ENCODE measurements around the gene CMAS. TPM values are rescaled to one million over a fixed set of nuclear protein-coding genes. Genes with fewer than 3 reads are reported as not detected.

CMAS gene
- polyA plus RNA-seq, 4 donors: 70.2 to 215 (median 113) TPM

DNA sequence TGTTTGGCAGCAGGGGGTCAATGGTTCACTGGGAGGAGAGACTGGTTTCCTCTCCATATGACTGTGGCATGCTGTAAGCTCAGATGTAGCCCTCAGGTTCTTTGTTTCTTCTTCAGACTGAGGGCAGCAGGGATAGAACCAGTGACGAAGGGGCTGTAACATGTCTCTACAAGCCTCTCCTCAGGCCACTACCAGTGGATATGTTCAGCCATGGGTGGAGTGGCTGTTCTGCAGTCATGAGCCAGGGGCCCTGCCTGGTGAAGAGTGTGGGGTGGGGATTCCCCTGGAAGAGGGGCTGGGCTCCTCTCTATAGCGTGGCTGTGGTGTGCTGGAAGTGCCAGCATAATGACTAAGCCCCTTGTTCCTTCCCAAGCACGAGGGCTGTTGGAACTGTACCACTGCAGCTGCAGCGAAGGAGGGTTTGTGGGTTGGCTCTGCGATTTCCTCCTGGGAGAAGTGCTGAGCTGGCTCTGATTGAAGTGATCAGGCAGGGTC, 55.8 kb downstream of the CMAS start:
- FAIRE-seq (no peak), DNase-seq (no peak)
- Histone ChIP-seq H3K4me1 (ENCODE audit: control insufficient read depth in 3 of 3, insufficient read depth in 2 of 3, low read depth in 1 of 3, low read length in 2 of 3) (no peaks in the 10 kb centered on the region), H3K4me3 (ENCODE audit: low read depth in 1 of 3, low read length in 3 of 3) (no peak overlapping the region), H3K27me3 (ENCODE audit: control insufficient read depth in 3 of 3, insufficient read depth in 3 of 3, low read length in 3 of 3) (no peaks in the 10 kb centered on the region), H3K9me3 (ENCODE audit: control insufficient read depth in 2 of 2, insufficient read depth in 1 of 2, low read depth in 1 of 2, low read length in 1 of 2) (no peaks in the 10 kb centered on the region), H3K36me3 (ENCODE audit: control insufficient read depth in 3 of 3, insufficient read depth in 2 of 3, low read depth in 1 of 3, low read length in 3 of 3) (no peaks in the 10 kb centered on the region), H3K27ac (ENCODE audit: low read depth in 1 of 3, low read length in 2 of 3) (no peak overlapping the region)
- 49 to 70% (median 54%) methylated on average over 5 of the region's 5 CpGs for WGBS, 3 donors

DNA sequence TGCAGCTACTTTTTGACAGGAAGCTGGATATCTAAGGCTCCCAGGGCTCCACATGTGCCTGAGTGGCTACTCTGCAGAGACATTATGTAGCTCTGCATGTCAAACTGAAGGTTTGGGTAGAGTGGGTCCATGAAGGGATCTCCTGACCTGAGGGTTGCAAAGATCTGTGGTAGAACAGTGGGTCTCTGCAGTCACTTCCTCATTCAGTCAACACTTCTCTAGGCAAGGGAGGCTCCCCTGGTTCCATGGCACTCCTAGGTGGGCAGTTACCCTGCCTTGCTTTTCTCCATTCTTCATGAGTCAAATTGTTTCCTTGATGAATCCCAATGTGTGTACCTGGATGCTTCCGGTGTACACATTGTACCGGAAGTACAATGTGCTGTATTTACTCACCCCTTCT, 57.4 kb downstream of the CMAS start:
- H3K27me3 ChIP-seq (ENCODE audit: control insufficient read depth in 3 of 3, insufficient read depth in 3 of 3, low read length in 3 of 3): no peaks in the 10 kb centered on the region
- FAIRE-seq: no peak
- no peak for DNase-seq
- H3K36me3 ChIP-seq (ENCODE audit: control insufficient read depth in 3 of 3, insufficient read depth in 2 of 3, low read depth in 1 of 3, low read length in 3 of 3): no peaks in the 10 kb centered on the region
- no peak overlapping the region for H3K27ac ChIP-seq (ENCODE audit: low read depth in 1 of 3, low read length in 2 of 3)
- 87 to 96% (median 92%) methylated on average over 2 of the region's 2 CpGs for whole genome bisulfite sequencing, 3 donors
- H3K9me3 ChIP-seq (ENCODE audit: control insufficient read depth in 2 of 2, insufficient read depth in 1 of 2, low read depth in 1 of 2, low read length in 1 of 2): no peaks in the 10 kb centered on the region
- no peaks in the 10 kb centered on the region for H3K4me1 ChIP-seq (ENCODE audit: control insufficient read depth in 3 of 3, insufficient read depth in 2 of 3, low read depth in 1 of 3, low read length in 2 of 3)
- no peak overlapping the region for H3K4me3 ChIP-seq (ENCODE audit: low read depth in 1 of 3, low read length in 3 of 3)

DNA sequence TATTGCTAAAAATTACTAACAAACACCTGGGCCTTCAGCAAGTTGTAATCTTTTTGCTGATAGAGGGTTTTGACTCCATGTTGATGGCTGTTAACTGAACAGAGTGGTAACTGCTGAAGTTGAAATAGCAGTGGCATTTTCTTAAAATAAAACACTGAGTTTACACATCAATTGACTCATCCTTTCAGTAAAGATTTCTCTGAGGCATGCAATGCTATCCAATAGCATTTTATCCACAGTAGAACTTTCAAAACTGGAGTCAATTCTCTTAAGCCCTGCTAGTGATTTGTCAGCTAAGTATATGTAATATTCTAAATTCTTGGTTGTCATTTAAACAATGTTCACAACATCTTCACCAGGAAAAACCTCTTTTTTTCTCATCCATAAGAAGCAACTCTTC, 59.5 kb downstream of the CMAS start:
- H3K4me1 ChIP-seq (ENCODE audit: control insufficient read depth in 3 of 3, insufficient read depth in 2 of 3, low read depth in 1 of 3, low read length in 2 of 3): no peaks in the 10 kb centered on the region
- H3K27me3 ChIP-seq (ENCODE audit: control insufficient read depth in 3 of 3, insufficient read depth in 3 of 3, low read length in 3 of 3): no peaks in the 10 kb centered on the region
- DNase-seq: no peak
- no peak overlapping the region for H3K27ac ChIP-seq (ENCODE audit: low read depth in 1 of 3, low read length in 2 of 3)
- H3K4me3 ChIP-seq (ENCODE audit: low read depth in 1 of 3, low read length in 3 of 3): no peak overlapping the region
- no peaks in the 10 kb centered on the region for H3K9me3 ChIP-seq (ENCODE audit: control insufficient read depth in 2 of 2, insufficient read depth in 1 of 2, low read depth in 1 of 2, low read length in 1 of 2)
- no peak for FAIRE-seq
- no peaks in the 10 kb centered on the region for H3K36me3 ChIP-seq (ENCODE audit: control insufficient read depth in 3 of 3, insufficient read depth in 2 of 3, low read depth in 1 of 3, low read length in 3 of 3)

DNA sequence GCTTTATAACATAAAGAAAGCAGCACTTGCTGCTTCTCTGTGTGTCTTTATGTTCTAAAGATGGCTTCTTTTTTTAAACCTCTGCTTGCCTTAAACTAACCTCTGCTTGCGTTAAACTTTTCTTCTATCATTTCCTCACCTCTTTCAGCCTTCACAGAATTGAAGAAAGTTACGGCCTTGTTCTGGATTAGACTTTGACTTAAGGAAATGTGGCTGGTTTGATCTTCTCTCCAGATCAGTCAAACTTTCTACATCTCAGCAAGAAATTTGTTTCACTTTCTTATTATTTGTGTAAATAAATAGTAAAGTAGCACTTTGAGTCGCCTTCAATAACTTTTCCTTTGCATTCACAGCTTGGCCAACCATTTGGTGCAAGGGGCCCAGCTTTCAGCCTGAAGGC, 64.2 kb downstream of the CMAS start:
- FAIRE-seq: no peak
- no peaks in the 10 kb centered on the region for H3K9me3 ChIP-seq (ENCODE audit: control insufficient read depth in 2 of 2, insufficient read depth in 1 of 2, low read depth in 1 of 2, low read length in 1 of 2)
- H3K27me3 ChIP-seq (ENCODE audit: control insufficient read depth in 3 of 3, insufficient read depth in 3 of 3, low read length in 3 of 3): no peaks in the 10 kb centered on the region
- 25 to 51% (median 37%) methylated on average over 3 of the region's 3 CpGs for WGBS, 3 donors
- DNase-seq: no peak
- H3K27ac ChIP-seq (ENCODE audit: low read depth in 1 of 3, low read length in 2 of 3): no peak overlapping the region
- no peaks in the 10 kb centered on the region for H3K4me1 ChIP-seq (ENCODE audit: control insufficient read depth in 3 of 3, insufficient read depth in 2 of 3, low read depth in 1 of 3, low read length in 2 of 3)
- H3K36me3 ChIP-seq (ENCODE audit: control insufficient read depth in 3 of 3, insufficient read depth in 2 of 3, low read depth in 1 of 3, low read length in 3 of 3): no peaks in the 10 kb centered on the region
- no peak overlapping the region for H3K4me3 ChIP-seq (ENCODE audit: low read depth in 1 of 3, low read length in 3 of 3)

Other genes with a start within 250 kb of the CMAS start
- 1 to 10 TPM in 2 of 4 donors, under 1 TPM in 1, not detected in 1; under 0.01 to 2.5 (median 1.4) TPM for gene ABCC9, start 104.8 kb upstream of the CMAS start, polyA plus RNA-seq

All from small intestine (tissue), 7 donors.